Measurements from ENCODE around the gene HSPA12B. TPM values are rescaled to one million over a fixed set of nuclear protein-coding genes. Genes with fewer than 3 reads are reported as not detected.

The HSPA12B gene
- total and polyA plus RNA-seq, 2 donors (not counting 3 experiments of a cell fraction or from before 2014, with no cell fraction given): 3.7 to 6.6 TPM

GRCh38 chr20:3693376-3693775 lies 39.1 kb upstream of the HSPA12B start:
- intact Hi-C loops (cut with micrococcal nuclease) (no loop called here), dilution Hi-C loops (cut with MboI; ENCODE audit: extremely low pct_ligation_motif_present, low sequenced_read_pairs) (no loop called here)
- H3K9me1 ChIP-seq (replicated peaks; ENCODE audit: control insufficient read depth, extremely low read depth, insufficient read depth, low read length): no peaks in the 10 kb centered on the region
- H3K4me2 ChIP-seq (ENCODE audit: insufficient read depth, low read length): no peak overlapping the region
- H3K27me3 ChIP-seq (ENCODE audit: control insufficient read depth in 2 of 2, insufficient read depth in 2 of 2, low read length in 2 of 2): no peaks in the 10 kb centered on the region
- ChIA-PET POLR2A (no interaction called here), CTCF (interaction anchor here (5.0 to 12.6 kb wide), 2 partner anchors 16 to 17 kb away, joined by 39 to 112 read pairs; no protein-coding TSS in a partner anchor)
- BruUV-seq (replicated peaks): no TSS peak
- H3K27ac ChIP-seq (ENCODE audit: insufficient read depth, low read depth, low read length): no peak overlapping the region
- H3K36me3 ChIP-seq (ENCODE audit: control insufficient read depth in 2 of 2, extremely low read depth in 1 of 2, insufficient read depth in 2 of 2, low read length in 2 of 2): no peaks in the 10 kb centered on the region
- H3K4me1 ChIP-seq (ENCODE audit: control insufficient read depth, extremely low read depth, insufficient read depth, low read length): no peaks in the 10 kb centered on the region
- H3K9ac ChIP-seq (replicated peaks; ENCODE audit: extremely low read depth, insufficient read depth, low read length): no peak overlapping the region
- FAIRE-seq: no peak
- no peaks in the 10 kb centered on the region for H4K20me1 ChIP-seq (replicated peaks; ENCODE audit: control insufficient read depth, extremely low read depth, insufficient read depth, low read length)
- H3K9me3 ChIP-seq (replicated peaks; ENCODE audit: control insufficient read depth, insufficient read depth, low read length): no peaks in the 10 kb centered on the region
- H3K79me2 ChIP-seq (ENCODE audit: control insufficient read depth, insufficient read depth, low read length): no peaks in the 10 kb centered on the region
- TF ChIP-seq MAX (IDR thresholded peaks at IDR 0.05; ENCODE audit: insufficient read depth, insufficient read length) (no peak), MYC (IDR thresholded peaks at IDR 0.05; ENCODE audit: low read depth, low read length) (no peak), GATA2 (IDR thresholded peaks at IDR 0.05; ENCODE audit: insufficient read depth, insufficient read length, low read depth, low read length) (no peak), JUN (IDR thresholded peaks at IDR 0.05; ENCODE audit: borderline replicate concordance, insufficient read depth, insufficient read length, low read depth) (no peak), EZH2 (IDR thresholded peaks at IDR 0.05; ENCODE audit: borderline replicate concordance, low read depth, low read length, severe bottlenecking) (no peak), POLR2AphosphoS5 (IDR thresholded peaks at IDR 0.05; ENCODE audit: insufficient read depth, low read depth, low read length) (no peak), CTCF (IDR thresholded peaks at IDR 0.05; ENCODE audit: extremely low read depth in 1 of 2, insufficient read depth in 1 of 2, low read depth in 1 of 2, low read length in 2 of 2) (no peak), FOS (IDR thresholded peaks at IDR 0.05; ENCODE audit: borderline replicate concordance, insufficient read depth, low read length) (no peak), POLR2A (IDR thresholded peaks at IDR 0.05; ENCODE audit: low read depth, low read length) (no peak)
- H2AFZ ChIP-seq (ENCODE audit: low read depth, low read length): no peak overlapping the region
- DNase-seq (ENCODE audit: low read depth, low spot score): no peak
- H3K4me3 ChIP-seq (replicated peaks in 1 of 3; ENCODE audit: insufficient read depth in 1 of 3, low read depth in 1 of 3, low read length in 3 of 3): no peak overlapping the region
